T-helper 1 cell treated with Interleukin-12 subunit alpha and Interleukin-12 subunit beta and Interleukin-4 antibody, amounts not matched to agents 30 μg/mL and 1 μg/mL, for 36 hours (primary cell): ENCODE results near the gene RAB3C.

Experiments used
- H3K27ac Mint-ChIP-seq: one replicate; pipeline ENCODE4 v1.8.0; 2021; ENCODE audit warnings: mild to moderate bottlenecking, mixed read lengths
- H3K27me3 Mint-ChIP-seq: one replicate; pipeline ENCODE4 v1.8.0; 2021; ENCODE audit warnings: low read depth, mixed read lengths
- H3K36me3 Mint-ChIP-seq: one replicate; pipeline ENCODE4 v1.8.0; 2021; ENCODE audit warnings: low read depth, mixed read lengths
- H3K4me1 Mint-ChIP-seq: one replicate; pipeline ENCODE4 v1.8.0; 2021; ENCODE audit warnings: low read depth, mixed read lengths
- H3K4me3 Mint-ChIP-seq: one replicate; pipeline ENCODE4 v1.8.0; 2021; ENCODE audit warnings: mild to moderate bottlenecking, moderate library complexity, mixed read lengths
- H3K9me3 Mint-ChIP-seq: one replicate; pipeline ENCODE4 v1.8.0; 2021; ENCODE audit warnings: mixed read lengths

RAB3C gene

DNA sequence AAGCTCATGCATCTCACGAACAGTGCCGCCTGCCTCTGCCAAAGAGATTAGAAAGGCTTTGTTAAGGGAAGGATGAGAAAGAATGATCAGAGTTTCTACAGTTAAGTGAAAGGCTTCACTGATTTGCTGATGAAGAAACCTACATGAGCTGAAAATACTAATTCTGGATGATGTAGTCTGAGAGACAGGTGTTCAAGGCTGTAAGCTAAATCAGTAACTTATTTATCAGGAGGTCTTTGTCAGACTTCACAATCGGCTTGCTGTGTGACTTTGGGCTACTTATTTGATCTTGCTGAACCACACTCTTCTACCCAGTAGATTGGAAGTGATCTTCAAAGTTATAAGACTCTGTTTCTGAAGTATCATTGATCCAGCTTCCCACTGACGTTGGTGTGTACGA is 264.2 kb downstream of the RAB3C start:
- Mint-ChIP-seq H3K27ac (no peak overlapping the region), H3K4me3 (no peak overlapping the region), H3K9me3 (no peaks in the 10 kb centered on the region), H3K36me3 (no peaks in the 10 kb centered on the region), H3K27me3 (peaks cover 11% of the 10 kb centered on the region), H3K4me1 (no peaks in the 10 kb centered on the region)

DNA sequence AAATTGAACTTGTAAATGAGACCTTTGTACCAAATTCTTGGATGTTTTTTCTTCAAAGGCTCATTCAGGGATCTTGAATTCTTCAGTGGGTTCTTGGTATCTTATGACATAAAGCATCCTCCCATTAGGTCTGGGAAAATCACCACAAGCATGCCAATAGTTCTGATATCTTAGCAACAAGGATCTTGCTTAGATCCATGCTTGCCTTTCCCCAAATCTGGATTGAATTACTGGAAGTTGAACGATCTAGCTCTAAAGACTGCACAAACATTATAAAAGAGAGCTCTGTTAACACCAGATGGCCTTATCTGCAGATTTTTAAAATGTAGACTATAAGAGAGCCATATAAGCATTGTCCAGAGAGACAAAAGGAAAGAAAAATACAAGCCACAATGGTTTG is 266.3 kb downstream of the RAB3C start:
- Mint-ChIP-seq H3K27me3 (peaks cover 24% of the 10 kb centered on the region), H3K27ac (no peak overlapping the region), H3K36me3 (no peaks in the 10 kb centered on the region), H3K9me3 (no peaks in the 10 kb centered on the region), H3K4me3 (no peak overlapping the region), H3K4me1 (no peaks in the 10 kb centered on the region)

- Mint-ChIP-seq H3K4me1 (no peaks in the 10 kb centered on the region), H3K27ac (no peak overlapping the region), H3K36me3 (no peaks in the 10 kb centered on the region)
Observed at GRCh38 chr5:58849921-58850667, 267.2 kb downstream of the RAB3C start.

DNA sequence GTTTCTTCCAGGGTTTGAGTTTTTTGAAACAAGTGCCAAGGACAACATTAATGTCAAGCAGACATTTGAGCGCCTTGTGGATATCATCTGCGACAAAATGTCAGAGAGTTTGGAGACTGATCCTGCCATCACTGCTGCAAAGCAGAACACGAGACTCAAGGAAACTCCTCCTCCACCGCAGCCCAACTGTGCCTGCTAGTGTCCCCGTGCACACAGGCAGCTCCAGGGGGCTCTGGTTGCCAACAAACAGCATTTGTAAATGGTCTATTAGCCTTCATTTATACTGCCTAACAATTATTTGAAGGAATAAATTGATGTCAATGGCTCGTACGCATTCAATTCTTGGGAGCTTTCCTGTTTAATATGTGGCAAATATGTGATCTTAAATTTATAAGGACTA is 268.3 kb downstream of the RAB3C start:
- H3K27ac Mint-ChIP-seq, result no peak overlapping the region
- H3K27me3 Mint-ChIP-seq, result peaks cover 28% of the 10 kb centered on the region
- no peaks in the 10 kb centered on the region for H3K36me3 Mint-ChIP-seq
- H3K4me3 Mint-ChIP-seq, result no peak overlapping the region
- H3K9me3 Mint-ChIP-seq, result no peaks in the 10 kb centered on the region
- H3K4me1 Mint-ChIP-seq, result no peaks in the 10 kb centered on the region

More at GRCh38 chr5:58849921-58850667, 267.2 kb downstream of the RAB3C start:
- Mint-ChIP-seq H3K4me3 (no peak overlapping the region), H3K27me3 (peaks cover 28% of the 10 kb centered on the region), H3K9me3 (no peaks in the 10 kb centered on the region)

DNA sequence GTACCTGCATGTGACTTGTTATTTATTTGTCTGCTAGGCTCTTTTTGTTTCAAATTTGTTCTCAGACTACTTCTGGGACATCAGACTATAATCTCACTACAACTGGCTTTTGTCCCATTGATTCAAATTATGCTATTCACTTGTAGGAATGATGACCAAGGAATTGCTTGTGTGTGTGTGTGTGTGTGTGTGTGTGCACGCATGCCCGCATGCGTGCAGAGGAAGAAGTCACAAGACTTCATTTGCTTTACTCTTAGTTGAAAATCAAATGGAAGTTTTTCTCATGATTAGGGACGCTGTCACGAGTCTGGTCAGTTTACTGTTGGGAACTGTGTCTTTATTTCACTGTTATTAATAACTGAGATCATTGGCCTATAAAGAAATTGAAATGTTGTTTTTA is 268.7 kb downstream of the RAB3C start:
- Mint-ChIP-seq H3K27me3 (peaks cover 28% of the 10 kb centered on the region), H3K27ac (no peak overlapping the region), H3K9me3 (no peaks in the 10 kb centered on the region), H3K4me3 (no peak overlapping the region), H3K4me1 (no peaks in the 10 kb centered on the region), H3K36me3 (no peaks in the 10 kb centered on the region)

DNA sequence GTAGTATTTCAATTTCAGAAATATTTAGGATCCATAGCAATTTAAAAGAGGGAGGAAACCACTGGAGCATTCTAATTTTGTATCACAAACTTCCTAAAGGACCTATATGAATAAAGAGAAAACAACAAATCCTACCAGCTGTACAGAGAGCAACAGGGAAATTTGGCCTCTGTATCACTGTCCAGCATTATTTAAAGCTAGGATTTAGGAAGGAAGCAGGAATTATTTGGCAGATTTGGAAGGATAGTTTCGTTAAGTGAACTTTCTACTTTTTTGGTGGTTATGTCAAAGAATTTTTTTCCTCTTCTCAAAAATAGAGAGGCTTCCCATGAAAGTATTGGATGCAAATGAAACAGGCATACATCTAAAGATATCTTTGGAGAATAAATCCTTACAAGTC is 269.7 kb downstream of the RAB3C start:
- Mint-ChIP-seq H3K36me3 (no peaks in the 10 kb centered on the region), H3K4me3 (no peak overlapping the region), H3K27ac (no peak overlapping the region), H3K9me3 (no peaks in the 10 kb centered on the region), H3K4me1 (no peaks in the 10 kb centered on the region), H3K27me3 (peaks cover 22% of the 10 kb centered on the region)

- Mint-ChIP-seq H3K4me1 (no peaks in the 10 kb centered on the region), H3K4me3 (no peak overlapping the region), H3K9me3 (no peaks in the 10 kb centered on the region), H3K27me3 (peaks cover 32% of the 10 kb centered on the region), H3K36me3 (no peaks in the 10 kb centered on the region), H3K27ac (no peak overlapping the region)
Observed at GRCh38 chr5:58854441-58854840, 271.6 kb downstream of the RAB3C start.

GRCh38 chr5:58855851-58856739 is 273.2 kb downstream of the RAB3C start:
- no peaks in the 10 kb centered on the region for H3K9me3 Mint-ChIP-seq
- no peak overlapping the region for H3K27ac Mint-ChIP-seq
- no peak overlapping the region for H3K4me3 Mint-ChIP-seq
- H3K4me1 Mint-ChIP-seq, result no peaks in the 10 kb centered on the region
- H3K27me3 Mint-ChIP-seq, result peaks cover 36% of the 10 kb centered on the region
- H3K36me3 Mint-ChIP-seq, result no peaks in the 10 kb centered on the region

DNA sequence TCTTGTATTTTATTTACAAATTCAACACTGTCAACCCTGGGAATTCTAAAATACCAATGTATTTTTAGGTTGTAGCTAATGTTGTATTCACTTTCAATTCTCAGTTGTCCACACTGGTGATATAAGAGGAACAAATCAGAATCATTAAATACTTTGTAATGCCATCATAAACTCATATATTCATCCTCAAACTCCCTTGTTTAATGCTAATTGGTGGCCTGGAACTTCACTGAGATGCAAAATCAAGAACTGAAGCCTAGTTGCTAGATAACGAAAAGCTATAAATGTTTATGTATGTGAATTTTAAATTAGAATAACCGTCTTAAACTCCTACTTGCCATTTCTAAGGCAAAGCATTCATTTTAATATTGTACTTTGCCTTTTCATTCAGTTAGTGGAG is 274.7 kb downstream of the RAB3C start:
- no peak overlapping the region for H3K27ac Mint-ChIP-seq
- H3K4me1 Mint-ChIP-seq, result no peaks in the 10 kb centered on the region
- no peaks in the 10 kb centered on the region for H3K36me3 Mint-ChIP-seq
- no peak overlapping the region for H3K4me3 Mint-ChIP-seq
- no peaks in the 10 kb centered on the region for H3K9me3 Mint-ChIP-seq
- peaks cover 25% of the 10 kb centered on the region for H3K27me3 Mint-ChIP-seq

DNA sequence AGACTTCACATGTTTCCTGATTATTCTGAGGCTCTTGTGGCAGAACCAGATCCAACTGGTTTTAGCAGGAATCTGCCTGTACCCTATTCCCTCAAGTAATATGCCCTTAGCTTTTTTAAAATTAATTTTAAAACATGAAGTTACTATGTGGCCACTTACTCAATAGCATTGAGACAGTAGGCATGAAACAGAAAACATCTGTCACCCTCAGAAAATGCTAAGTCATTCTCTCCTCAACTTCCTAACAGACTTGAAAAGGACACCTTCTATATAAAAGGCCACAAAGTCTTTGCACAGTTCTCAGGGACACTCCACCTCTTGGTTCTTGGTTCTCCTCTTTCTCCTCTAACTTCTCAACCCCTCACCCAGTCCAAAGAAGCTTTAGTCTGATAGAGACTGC is 277.8 kb downstream of the RAB3C start:
- H3K27ac Mint-ChIP-seq, result no peak overlapping the region
- H3K4me1 Mint-ChIP-seq, result no peaks in the 10 kb centered on the region
- no peak overlapping the region for H3K4me3 Mint-ChIP-seq
- no peaks in the 10 kb centered on the region for H3K9me3 Mint-ChIP-seq
- peaks cover 22% of the 10 kb centered on the region for H3K27me3 Mint-ChIP-seq
- H3K36me3 Mint-ChIP-seq, result no peaks in the 10 kb centered on the region

DNA sequence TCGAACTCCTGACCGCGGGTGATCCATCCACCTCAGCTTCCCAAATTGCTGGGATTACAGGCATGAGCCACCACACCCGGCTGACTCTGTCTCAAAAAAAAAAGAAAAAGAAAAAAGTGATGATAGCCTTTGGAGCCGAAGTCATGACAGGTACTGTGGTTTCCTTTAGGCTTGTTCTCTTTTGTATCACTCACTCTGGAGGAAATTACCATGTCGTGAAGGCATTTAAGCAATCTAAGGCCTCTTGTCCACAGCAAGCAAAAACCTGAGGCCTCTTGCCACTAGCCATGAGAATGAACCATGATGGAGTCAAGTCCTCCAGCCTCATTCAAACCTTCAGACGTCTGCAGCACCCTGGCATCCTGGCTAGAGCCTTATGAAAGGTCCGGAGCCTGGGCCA is 286.1 kb downstream of the RAB3C start:
- H3K4me1 Mint-ChIP-seq, result no peaks in the 10 kb centered on the region
- no peak overlapping the region for H3K4me3 Mint-ChIP-seq
- H3K27me3 Mint-ChIP-seq, result peaks cover 25% of the 10 kb centered on the region
- no peak overlapping the region for H3K27ac Mint-ChIP-seq
- no peaks in the 10 kb centered on the region for H3K9me3 Mint-ChIP-seq
- no peaks in the 10 kb centered on the region for H3K36me3 Mint-ChIP-seq

DNA sequence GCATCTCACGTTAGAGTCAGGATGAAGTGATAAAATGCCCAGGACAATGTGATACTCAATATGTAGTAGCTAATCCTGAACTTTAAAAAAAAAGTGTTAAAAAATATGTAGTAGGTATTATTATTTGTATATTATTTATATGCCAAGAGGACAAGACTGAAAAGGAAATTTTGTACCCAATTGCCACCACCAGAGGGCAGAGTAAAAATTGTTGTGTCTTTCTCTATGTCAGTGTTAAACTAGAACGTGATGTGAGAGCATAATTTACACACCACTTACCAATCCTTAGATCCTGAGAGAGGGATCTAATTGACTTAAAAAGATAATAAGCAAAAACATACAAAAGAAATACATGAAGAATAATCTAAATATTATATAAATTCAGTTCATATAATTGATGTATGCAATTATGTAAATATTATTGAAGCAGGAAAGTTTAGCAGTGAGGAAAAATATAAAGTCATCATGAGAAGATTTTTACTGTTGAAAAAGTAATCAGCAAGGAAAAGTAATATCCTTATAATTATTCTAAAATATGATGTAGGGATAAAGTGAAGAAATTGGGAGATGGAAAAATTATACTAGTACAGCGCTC is 288.9 kb downstream of the RAB3C start:
- Mint-ChIP-seq H3K27ac (no peak overlapping the region), H3K4me3 (no peak overlapping the region), H3K36me3 (no peaks in the 10 kb centered on the region), H3K4me1 (no peaks in the 10 kb centered on the region), H3K27me3 (peaks cover 32% of the 10 kb centered on the region), H3K9me3 (no peaks in the 10 kb centered on the region)

DNA sequence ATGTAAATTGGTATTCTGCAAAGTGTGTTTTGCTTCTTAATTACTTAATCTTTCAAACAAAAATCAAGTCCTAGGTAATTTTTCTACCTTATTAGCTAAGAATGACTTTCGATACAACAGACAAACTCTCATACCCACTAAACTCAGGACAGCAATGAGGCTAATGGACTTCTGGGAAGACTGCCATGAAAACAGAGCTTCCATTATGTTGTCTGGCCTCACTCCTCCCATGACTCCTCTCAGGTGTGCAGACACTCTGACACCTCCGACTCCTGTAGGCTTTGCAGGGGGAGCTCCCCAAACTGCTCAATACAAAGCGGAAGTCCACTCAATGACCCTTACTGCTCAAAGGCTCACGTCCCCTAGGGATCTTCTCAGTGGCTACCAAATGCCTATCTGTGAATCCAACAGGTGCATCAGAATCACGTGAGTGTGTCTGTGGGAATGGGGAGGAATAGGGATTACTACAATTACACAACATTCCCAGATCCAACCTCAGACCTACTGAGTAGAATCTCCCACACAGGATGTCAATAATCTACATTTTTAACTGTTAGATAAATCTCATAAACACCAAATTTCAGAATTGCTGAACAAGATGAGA is 289.9 kb downstream of the RAB3C start:
- no peak overlapping the region for H3K27ac Mint-ChIP-seq
- no peaks in the 10 kb centered on the region for H3K36me3 Mint-ChIP-seq
- no peaks in the 10 kb centered on the region for H3K9me3 Mint-ChIP-seq
- H3K4me3 Mint-ChIP-seq, result no peak overlapping the region
- H3K27me3 Mint-ChIP-seq, result peaks cover 39% of the 10 kb centered on the region
- no peaks in the 10 kb centered on the region for H3K4me1 Mint-ChIP-seq

- no peaks in the 10 kb centered on the region for H3K4me1 Mint-ChIP-seq
- no peaks in the 10 kb centered on the region for H3K9me3 Mint-ChIP-seq
- no peak overlapping the region for H3K27ac Mint-ChIP-seq
- H3K27me3 Mint-ChIP-seq, result peaks cover 33% of the 10 kb centered on the region
- no peak overlapping the region for H3K4me3 Mint-ChIP-seq
- no peaks in the 10 kb centered on the region for H3K36me3 Mint-ChIP-seq
Observed at GRCh38 chr5:58875599-58875998, 292.7 kb downstream of the RAB3C start.
